ENCODE results near the gene VPS13D. TPM values are rescaled to one million over a fixed set of nuclear protein-coding genes. Genes with fewer than 3 reads are reported as not detected.

Gene VPS13D
- polyA plus RNA-seq, 1 experiment = 22.3 TPM

- ChIA-PET POLR2A (no interaction called here), CTCF (no interaction called here)
- Histone ChIP-seq H3K27me3 (ENCODE audit: control insufficient read depth, insufficient read depth, low read length) (no peaks in the 10 kb centered on the region), H3K36me3 (ENCODE audit: control insufficient read depth, insufficient read depth, low read length) (no peaks in the 10 kb centered on the region), H3K4me3 (ENCODE audit: low read depth, low read length) (no peak overlapping the region)
- no peak for TF ChIP-seq CTCF (IDR thresholded peaks at IDR 0.05; ENCODE audit: insufficient read depth, low read depth, low read length)
- no peak for DNase-seq (ENCODE audit: low read depth)
These were observed 252.1 kb downstream of the VPS13D start for GRCh38 chr1:12481928-12482327.

- ChIA-PET CTCF (no interaction called here), POLR2A (no interaction called here)
- Histone ChIP-seq H3K27me3 (ENCODE audit: control insufficient read depth, insufficient read depth, low read length) (no peaks in the 10 kb centered on the region), H3K4me3 (ENCODE audit: low read depth, low read length) (no peak overlapping the region), H3K36me3 (ENCODE audit: control insufficient read depth, insufficient read depth, low read length) (no peaks in the 10 kb centered on the region)
- no peak for DNase-seq (ENCODE audit: low read depth)
- no peak for TF ChIP-seq CTCF (IDR thresholded peaks at IDR 0.05; ENCODE audit: insufficient read depth, low read depth, low read length)
These were observed 253.2 kb downstream of the VPS13D start for GRCh38 chr1:12482988-12483387.

- TF ChIP-seq CTCF (IDR thresholded peaks at IDR 0.05; ENCODE audit: insufficient read depth, low read depth, low read length) = no peak
- ChIA-PET POLR2A (interaction anchor here (0.6 to 1.3 kb wide), 2 partner anchors 51 to 71 kb away, joined by 3 to 5 read pairs; no protein-coding TSS in a partner anchor), CTCF (interaction anchor here (0.6 to 1.5 kb wide), 5 partner anchors 8 to 171 kb away, joined by 3 to 5 read pairs (median 4); no protein-coding TSS in a partner anchor)
- Histone ChIP-seq H3K4me3 (ENCODE audit: low read depth, low read length) (no peak overlapping the region), H3K27me3 (ENCODE audit: control insufficient read depth, insufficient read depth, low read length) (no peaks in the 10 kb centered on the region), H3K36me3 (ENCODE audit: control insufficient read depth, insufficient read depth, low read length) (no peaks in the 10 kb centered on the region)
- DNase-seq (ENCODE audit: low read depth) = no peak
These were observed 255.6 kb downstream of the VPS13D start for GRCh38 chr1:12485231-12486058.

GRCh38 chr1:12486059-12486341, 256.2 kb downstream of the VPS13D start:
- Histone ChIP-seq H3K4me3 (ENCODE audit: low read depth, low read length) (no peak overlapping the region), H3K27me3 (ENCODE audit: control insufficient read depth, insufficient read depth, low read length) (no peaks in the 10 kb centered on the region), H3K36me3 (ENCODE audit: control insufficient read depth, insufficient read depth, low read length) (no peaks in the 10 kb centered on the region)
- no peak for DNase-seq (ENCODE audit: low read depth)
- ChIA-PET CTCF (interaction anchor here (0.6 to 1.5 kb wide), 5 partner anchors 8 to 170 kb away, joined by 3 to 5 read pairs (median 4); no protein-coding TSS in a partner anchor), POLR2A (interaction anchor here (1.3 kb wide), 1 partner anchor 70 kb away, joined by 3 read pairs; no protein-coding TSS in a partner anchor)
- TF ChIP-seq CTCF (IDR thresholded peaks at IDR 0.05; ENCODE audit: insufficient read depth, low read depth, low read length) = no peak

- no peak for DNase-seq (ENCODE audit: low read depth)
- Histone ChIP-seq H3K36me3 (ENCODE audit: control insufficient read depth, insufficient read depth, low read length) (no peaks in the 10 kb centered on the region), H3K27me3 (ENCODE audit: control insufficient read depth, insufficient read depth, low read length) (no peaks in the 10 kb centered on the region), H3K4me3 (ENCODE audit: low read depth, low read length) (no peak overlapping the region)
- ChIA-PET POLR2A (interaction anchor here (0.5 kb wide), 1 partner anchor 132 kb away, joined by 4 read pairs; the partner anchor contains the start of gene DHRS3), CTCF (interaction anchor here (0.6 to 1.5 kb wide), 5 partner anchors 9 to 170 kb away, joined by 3 to 5 read pairs (median 4); no protein-coding TSS in a partner anchor)
- TF ChIP-seq CTCF (IDR thresholded peaks at IDR 0.05; ENCODE audit: insufficient read depth, low read depth, low read length) = 0 out of 2 replicates have a peak, but pooled peaks have one; percentile 6
These were observed 256.7 kb downstream of the VPS13D start for GRCh38 chr1:12486401-12487005.
